Retina (tissue), 1 donor: ENCODE results near the gene HOOK2.

ENCODE experiments used
- DNase-seq: peaks from one replicate; pipeline ENCODE4 v3.0.0-alpha.2; 2016

Gene HOOK2

GRCh38 chr19:12782424-12783290, 7.3 kb upstream of the HOOK2 start:
- peak; percentile 92 for DNase-seq

GRCh38 chr19:12782174-12782423, 6.7 kb upstream of the HOOK2 start:
- no peak for DNase-seq

GRCh38 chr19:12779162-12779993, 4.0 kb upstream of the HOOK2 start:
- peak; percentile 54 for DNase-seq

DNA sequence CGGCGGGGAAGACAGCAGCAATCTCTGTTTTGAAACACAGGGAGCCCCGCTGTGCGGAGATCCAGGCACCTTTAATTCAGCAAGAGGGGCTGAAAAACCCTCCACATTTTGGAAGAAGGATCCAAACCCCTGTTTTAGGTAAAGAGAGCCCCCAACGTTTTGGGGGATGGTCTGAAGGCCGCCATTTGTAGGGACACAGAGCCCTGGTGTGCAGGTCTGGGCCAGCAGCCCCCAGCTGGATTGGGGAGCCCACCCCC, 3.5 kb upstream of the HOOK2 start:
- DNase-seq: no peak

- peak; percentile 83 for DNase-seq
These were observed 2.9 kb upstream of the HOOK2 start for GRCh38 chr19:12778017-12778904.

DNA sequence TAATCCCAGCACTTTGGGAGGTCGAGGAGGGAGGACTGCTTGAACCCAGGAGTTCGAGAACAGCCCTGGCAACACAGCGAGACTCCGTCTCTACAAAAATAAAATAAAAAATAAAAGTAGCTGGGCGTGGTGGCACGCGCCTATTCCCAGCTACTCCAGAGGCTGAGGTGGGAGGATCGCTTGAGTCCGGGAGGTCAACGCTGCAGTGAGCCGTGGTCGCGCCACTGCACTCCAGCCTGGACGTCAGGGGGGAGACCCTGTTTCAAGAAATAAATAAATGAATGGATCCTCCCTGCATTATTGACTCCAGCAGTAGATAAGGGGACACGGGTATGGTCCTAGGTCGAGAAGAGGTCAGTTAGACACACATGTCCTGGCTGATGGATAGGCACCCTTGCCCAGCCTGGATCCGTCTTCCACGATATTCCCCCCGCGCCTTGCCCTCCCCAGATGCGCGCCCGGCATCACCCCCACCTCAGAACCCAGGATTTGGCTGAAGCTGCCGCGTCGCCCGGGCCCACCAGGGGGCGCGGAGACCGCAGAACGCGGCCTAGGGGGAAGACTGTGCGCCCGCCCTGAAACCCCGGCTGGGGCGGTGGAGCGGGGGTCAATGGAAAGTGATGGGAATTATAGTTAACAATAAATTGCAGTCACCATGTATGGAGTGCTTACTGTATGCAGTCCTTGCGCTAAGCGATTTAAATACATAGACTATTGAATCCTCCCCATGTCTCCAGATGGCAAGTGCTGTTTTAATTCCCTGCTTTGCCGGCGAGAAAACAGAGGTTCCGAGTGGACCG, 2.1 kb upstream of the HOOK2 start:
- DNase-seq: peak; percentile 90

- no peak for DNase-seq
These were observed 1.8 kb downstream of the HOOK2 start for GRCh38 chr19:12773571-12773970.

GRCh38 chr19:12772323-12772722, 3.0 kb downstream of the HOOK2 start:
- no peak for DNase-seq

- DNase-seq: no peak
These were observed 4.4 kb downstream of the HOOK2 start for GRCh38 chr19:12770922-12771321.

DNA sequence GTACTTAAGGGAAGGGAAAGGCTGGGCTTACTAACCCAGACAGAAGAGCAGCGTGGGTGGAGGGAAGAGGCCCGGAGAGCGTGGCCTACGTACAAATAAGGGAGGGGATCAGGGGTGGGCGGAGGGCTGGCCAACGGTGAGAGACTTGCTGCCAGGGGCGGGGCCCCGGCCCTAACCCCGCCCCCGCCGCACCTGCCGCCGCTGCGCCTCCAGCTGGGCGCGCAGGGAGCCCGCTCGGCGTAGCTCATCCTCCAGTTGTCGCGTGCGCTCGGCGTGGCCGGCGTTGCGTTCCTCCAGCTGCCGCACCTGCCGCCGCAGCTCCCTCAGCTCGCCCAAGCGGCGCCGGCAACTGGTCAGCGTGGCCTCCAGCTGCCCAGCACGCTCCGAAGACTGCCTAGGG, 5.7 kb downstream of the HOOK2 start:
- DNase-seq: peak; percentile 70

- no peak for DNase-seq
These were observed 7.7 kb downstream of the HOOK2 start for GRCh38 chr19:12767666-12768065.

GRCh38 chr19:12767150-12767549, 8.2 kb downstream of the HOOK2 start:
- no peak for DNase-seq

DNA sequence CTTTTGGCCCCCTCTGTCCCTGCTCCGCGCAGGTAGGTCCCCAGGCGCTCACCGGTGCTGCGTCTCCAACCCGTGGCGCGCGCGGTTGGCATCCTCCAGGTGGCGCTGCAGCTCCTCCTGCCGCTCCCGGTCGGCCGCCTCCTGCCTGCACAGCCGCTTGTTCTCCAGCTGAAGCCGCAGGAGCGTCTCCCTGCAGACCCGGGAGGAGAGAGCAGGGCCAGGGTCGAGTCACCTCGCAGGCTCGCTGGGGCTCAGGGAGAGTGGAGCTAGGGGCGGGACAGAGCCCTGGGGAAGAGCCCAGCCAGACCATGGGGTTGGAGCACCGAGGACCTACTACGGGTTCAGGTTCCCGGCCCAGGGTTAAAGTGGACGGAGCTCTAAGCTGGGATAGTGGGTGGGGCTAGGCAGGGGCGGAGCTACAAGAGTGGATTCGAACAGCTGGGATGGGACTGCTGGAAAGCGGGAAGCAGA, 9.3 kb downstream of the HOOK2 start:
- DNase-seq: peak; percentile 94

DNA sequence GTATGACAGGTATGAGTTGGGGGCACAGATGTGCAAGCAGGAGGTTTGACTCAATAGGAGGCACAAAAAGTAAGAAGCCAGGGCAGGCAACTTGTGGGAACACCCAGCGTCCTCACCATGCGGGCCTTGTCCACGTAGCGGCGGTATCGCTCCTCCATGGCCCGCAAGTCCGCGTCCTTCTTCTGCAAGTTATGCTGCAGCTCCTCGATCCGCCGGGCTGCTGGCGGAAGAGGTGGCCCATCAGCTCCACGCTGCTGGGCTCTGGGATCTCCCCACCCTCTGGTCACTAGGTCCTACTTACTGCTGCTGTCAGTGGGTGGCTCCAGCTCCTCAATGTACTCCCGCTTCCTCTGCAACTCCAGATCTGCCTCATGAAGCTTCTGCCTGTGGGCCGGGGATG, 10.7 kb downstream of the HOOK2 start:
- no peak for DNase-seq

DNA sequence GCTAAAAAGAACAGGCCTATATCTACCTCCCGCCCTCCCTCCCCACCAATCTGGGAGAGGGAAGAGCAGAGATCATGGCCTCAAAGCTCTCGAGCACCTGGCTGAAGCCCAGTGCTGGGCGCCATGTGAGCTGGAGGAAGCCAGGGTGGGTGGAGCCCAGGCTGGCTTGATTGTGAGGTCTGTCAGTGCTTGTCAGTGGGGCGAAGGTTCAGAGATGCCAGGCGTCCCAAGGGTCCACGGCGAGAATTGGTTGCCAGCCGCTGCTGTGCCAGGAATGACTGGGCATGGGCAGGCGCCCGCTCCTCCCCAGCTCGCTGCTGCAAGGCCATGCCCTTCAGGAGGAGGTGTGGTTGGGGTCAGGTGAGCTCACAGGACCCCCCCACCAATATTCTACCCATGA, 12.3 kb downstream of the HOOK2 start:
- DNase-seq: no peak

GRCh38 chr19:12759686-12760085, 15.7 kb downstream of the HOOK2 start:
- no peak for DNase-seq

DNA sequence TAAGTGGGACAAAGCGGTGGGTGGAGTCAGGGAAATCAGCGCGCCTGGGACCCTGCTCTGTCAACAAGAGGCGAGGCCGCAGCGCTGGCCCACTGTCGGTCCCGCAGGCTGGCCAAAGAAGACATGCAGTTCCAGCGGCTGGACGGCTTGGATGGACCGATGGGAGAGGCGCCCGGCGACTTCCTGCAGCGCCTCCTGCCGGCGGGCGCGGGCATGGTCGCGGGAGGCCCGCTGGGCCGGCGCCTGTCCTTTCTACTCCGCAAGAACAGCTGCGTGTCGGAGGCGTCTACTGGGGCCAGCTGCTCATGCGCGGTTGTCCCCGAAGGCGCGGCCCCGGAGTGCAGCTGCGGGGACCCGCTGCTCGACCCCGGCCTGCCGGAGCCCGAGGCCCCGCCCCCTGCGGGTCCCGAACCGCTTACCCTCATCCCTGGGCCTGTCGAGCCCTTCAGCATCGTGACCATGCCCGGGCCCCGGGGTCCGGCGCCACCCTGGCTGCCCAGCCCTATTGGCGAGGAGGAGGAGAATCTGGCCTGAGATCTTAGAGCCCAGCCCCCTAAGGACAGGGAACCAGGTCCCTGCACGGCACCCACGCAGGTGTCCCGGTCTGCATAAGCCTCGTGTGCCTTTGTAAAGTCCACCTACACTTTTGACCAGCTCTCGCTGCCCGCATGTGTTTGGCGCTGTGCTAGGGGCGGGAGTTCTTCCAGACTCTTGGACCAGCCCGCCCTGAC, 17.6 kb downstream of the HOOK2 start:
- DNase-seq: peak; percentile 96

DNA sequence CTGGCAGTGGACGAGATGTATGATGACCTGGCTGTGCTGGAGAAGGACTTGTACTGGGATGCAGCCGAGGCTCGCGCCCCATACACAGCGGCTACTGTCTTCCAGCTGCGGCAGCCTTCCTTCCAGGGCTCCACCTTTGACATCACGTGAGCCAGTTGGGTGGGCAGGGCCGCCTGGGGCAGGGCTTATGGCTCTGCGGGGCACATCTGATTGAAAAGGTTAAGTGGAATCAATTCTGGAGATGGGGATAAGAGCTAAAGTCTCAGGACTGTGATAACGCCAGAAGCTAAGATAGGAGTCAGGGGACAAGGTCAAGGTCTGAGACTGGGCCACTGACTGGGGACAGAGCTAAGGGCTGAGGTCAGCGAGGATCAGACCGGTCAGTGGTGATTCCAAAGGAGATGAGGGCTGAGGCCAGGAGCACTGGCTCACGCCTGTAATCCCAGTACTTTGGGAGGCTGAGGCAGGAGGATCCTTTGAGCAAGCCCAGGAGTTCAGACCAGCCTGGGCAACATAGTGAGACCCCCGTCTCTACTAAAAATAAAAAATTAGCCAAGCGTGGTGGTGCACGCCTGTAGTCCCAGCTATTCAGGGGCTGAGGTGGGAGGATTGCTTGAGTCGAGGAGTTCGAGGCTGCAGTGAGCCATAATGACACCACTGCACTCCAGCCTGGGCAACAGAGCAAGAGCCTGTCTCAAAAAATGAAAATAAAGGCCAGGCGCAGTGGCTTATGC, 19.0 kb downstream of the HOOK2 start:
- no peak for DNase-seq

DNA sequence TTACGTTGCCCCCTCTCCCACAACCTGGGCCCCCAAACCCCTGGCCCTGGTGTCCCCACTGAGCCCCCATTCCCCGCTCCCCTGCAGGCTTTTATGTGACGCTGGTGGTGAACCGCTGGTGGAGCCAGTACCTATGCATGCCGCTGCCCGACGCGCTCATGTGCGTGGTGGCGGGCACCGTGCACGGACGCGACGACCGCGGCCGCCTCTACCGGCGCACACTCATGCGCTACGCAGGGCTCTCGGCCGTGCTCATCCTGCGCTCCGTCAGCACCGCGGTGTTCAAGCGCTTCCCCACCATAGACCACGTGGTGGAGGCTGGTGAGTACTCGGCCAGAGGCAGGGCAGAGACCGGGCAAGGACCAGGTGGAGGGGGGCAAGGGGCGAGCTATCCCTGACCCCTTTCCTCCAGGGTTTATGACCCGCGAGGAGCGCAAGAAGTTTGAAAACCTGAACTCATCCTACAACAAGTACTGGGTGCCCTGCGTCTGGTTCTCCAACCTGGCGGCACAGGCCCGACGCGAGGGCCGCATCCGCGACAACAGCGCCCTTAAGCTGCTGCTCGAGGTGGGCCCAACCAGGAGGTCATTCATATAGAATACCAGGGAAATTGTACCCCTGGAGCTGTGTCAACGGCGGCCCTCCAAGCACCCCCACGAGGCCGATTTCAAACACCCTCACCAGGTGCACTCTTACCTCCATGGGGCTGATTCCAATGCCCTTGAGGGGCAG, 20.7 kb downstream of the HOOK2 start:
- DNase-seq: no peak

GRCh38 chr19:12752056-12752781, 23.1 kb downstream of the HOOK2 start:
- no peak for DNase-seq
